G401 (cell line): Measurements from ENCODE around the gene IFT80. TPM values are rescaled to one million over a fixed set of nuclear protein-coding genes. Genes with fewer than 3 reads are reported as not detected.
A peak's percentile ranks its signal among the peaks of the same experiment; 100 is the strongest.
"Not testable (repeated sequence)": the region's sequence is repeated elsewhere in the genome, so short reads cannot be mapped to it uniquely, and the experiment has no call there.

Experiments
- DNase-seq: peaks from one replicate; pipeline ENCODE4 v3.0.0-alpha.2; 2015; ENCODE audit warnings: low spot score
- in situ Hi-C: cut with HindIII; loops from 2 replicates; pipeline ENCODE4 v1.10.0; 2016; ENCODE audit warnings: low sequenced_read_pairs, mixed read lengths
- total RNA-seq: library from RNA; depleted of rRNA; stranded (reverse); fragments of >200 nt; shearing (Covaris generic); gene quantifications from 2 replicates; pipeline ENCODE4 v1.2.3, GENCODE V29; 2014

Gene IFT80
- total RNA-seq, 1 experiment from 2014 or later, result 53.4 TPM

- in situ Hi-C loops, result no loop called here
- DNase-seq, result no peak
Measured at GRCh38 chr3:160370987-160371857, 27.8 kb downstream of the IFT80 start.

- DNase-seq, result no peak
- in situ Hi-C loops, result no loop called here
Measured at GRCh38 chr3:160369784-160370183, 29.2 kb downstream of the IFT80 start.

- in situ Hi-C loops, result no loop called here
- no peak for DNase-seq
Measured at GRCh38 chr3:160368804-160369203, 30.2 kb downstream of the IFT80 start.

- DNase-seq, result no peak
- in situ Hi-C loops, result no loop called here
Measured at GRCh38 chr3:160365869-160366522, 33.0 kb downstream of the IFT80 start.

GRCh38 chr3:160362896-160363295 is 36.1 kb downstream of the IFT80 start:
- DNase-seq, in situ Hi-C loops: not testable (repeated sequence)

GRCh38 chr3:160355826-160356225 is 43.2 kb downstream of the IFT80 start:
- DNase-seq, result no peak
- in situ Hi-C loops, result no loop called here

- in situ Hi-C loops, result no loop called here
- no peak for DNase-seq
Measured at GRCh38 chr3:160346511-160346910, 52.5 kb downstream of the IFT80 start.

GRCh38 chr3:160343132-160343531 is 55.9 kb downstream of the IFT80 start:
- in situ Hi-C loops, result no loop called here
- peak; percentile 28 for DNase-seq

GRCh38 chr3:160340351-160340750 is 58.7 kb downstream of the IFT80 start:
- DNase-seq, result no peak
- in situ Hi-C loops, result no loop called here

- in situ Hi-C loops, result no loop called here
Measured at GRCh38 chr3:160331127-160331937, 67.7 kb downstream of the IFT80 start.

GRCh38 chr3:160330690-160331089 is 68.3 kb downstream of the IFT80 start:
- DNase-seq, result no peak
- in situ Hi-C loops, result no loop called here

More at GRCh38 chr3:160331127-160331937, 67.7 kb downstream of the IFT80 start:
- no peak for DNase-seq

GRCh38 chr3:160330109-160330508 is 68.9 kb downstream of the IFT80 start:
- in situ Hi-C loops, result no loop called here
- DNase-seq, result no peak

GRCh38 chr3:160326286-160326685 is 72.7 kb downstream of the IFT80 start:
- in situ Hi-C loops, DNase-seq: not testable (repeated sequence)

GRCh38 chr3:160321821-160322220 is 77.2 kb downstream of the IFT80 start:
- DNase-seq, in situ Hi-C loops: not testable (repeated sequence)

- in situ Hi-C loops, result no loop called here
- no peak for DNase-seq
Measured at GRCh38 chr3:160319322-160319721, 79.7 kb downstream of the IFT80 start.

- in situ Hi-C loops, result no loop called here
- DNase-seq, result no peak
Measured at GRCh38 chr3:160314995-160315394, 84.0 kb downstream of the IFT80 start.

- no peak for DNase-seq
- in situ Hi-C loops, result no loop called here
Measured at GRCh38 chr3:160312014-160312624, 86.9 kb downstream of the IFT80 start.

- no peak for DNase-seq
- in situ Hi-C loops, result no loop called here
Measured at GRCh38 chr3:160302806-160303205, 96.2 kb downstream of the IFT80 start.

GRCh38 chr3:160296591-160296990 is 102.4 kb downstream of the IFT80 start:
- in situ Hi-C loops, result no loop called here
- DNase-seq, result no peak
